Esophagus squamous epithelium (tissue), 4 donors: ENCODE data around the gene CREB5.

ENCODE experiments used
- CTCF ChIP-seq, 6 experiments: fragments of 450-650 bp in 4 of 6; fragments of 200-600 bp in 2 of 6; sonication (generic) in 2 of 6; IDR thresholded peaks; one replicate each; pipeline ENCODE4 v1.5.1; 2016 to 2019; ENCODE audit warnings: antibody characterized with exemption in 6 of 6, mild to moderate bottlenecking in 4 of 6, moderate library complexity in 4 of 6
- POLR2A ChIP-seq, 4 donors: fragments of 450-650 bp; IDR thresholded peaks; one replicate each; pipeline ENCODE4 v1.6.1; 2017; ENCODE audit warnings: antibody characterized with exemption in 4 of 4, mild to moderate bottlenecking in 4 of 4, moderate library complexity in 3 of 4

DNA sequence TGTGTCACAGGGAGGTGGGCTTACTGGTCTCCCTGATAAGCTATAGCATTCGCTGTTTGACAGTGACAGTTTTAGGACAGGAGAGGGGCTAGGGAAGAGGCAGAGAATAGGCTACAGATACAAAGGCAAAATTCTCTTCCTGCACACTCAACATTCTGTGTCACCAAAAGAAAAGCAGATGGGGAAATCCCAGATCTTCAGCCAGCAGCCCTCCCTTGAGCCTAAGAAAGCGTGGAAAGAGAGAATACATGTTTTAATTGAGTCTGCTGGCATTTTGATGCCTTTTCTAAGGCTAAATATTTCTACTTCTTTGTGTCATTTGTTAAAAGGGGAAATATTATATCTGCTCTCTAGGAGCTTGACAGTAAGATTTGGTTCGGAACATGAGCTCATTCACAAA is 298.8 kb downstream of the CREB5 start:
- TF ChIP-seq POLR2A (IDR thresholded peaks at IDR 0.05) (no peak), CTCF (IDR thresholded peaks at IDR 0.05) (no peak)
